Heart left ventricle (tissue), 13 donors: ENCODE measurements around the gene STK35.

Source experiments
- CTCF ChIP-seq, 12 donors: fragments of 200-600 bp; sonication (generic) in 4 of 12; IDR thresholded peaks; one replicate each; pipeline versions ENCODE4 v1.5.0 to v1.8.0; 2018 to 2022; ENCODE audit warnings: antibody characterized with exemption in 12 of 12, mild to moderate bottlenecking in 5 of 12
- POLR2A ChIP-seq, 2 donors: fragments of 450-650 bp; IDR thresholded peaks; one replicate each; pipeline ENCODE4 v1.6.1; 2017; ENCODE audit warnings: antibody characterized with exemption in 2 of 2, mild to moderate bottlenecking in 2 of 2, moderate library complexity in 2 of 2
- donor health status: ischemic (EF 13 %, LVEDD 7.1; RV severe dilation, severe dysfunction).
- donor health status: DM: no; HTN: yes; CAD: no.
- donor health status: DM: no; HTN: no; CAD: no.
- donor health status: ischemic (EF 25% LVEDD 6.9; RV normal size, moderate dysfunction).
- donor health status: ischemic (EF 25% LVEDD 5.7; RV mildly dilated, moderate dysfunction).
- donor health status: ischemic (EF 35%, LVEDD 5.7; RV mildly dilated, moderate dysfunction).
- donor health status: nonischemic (EF 11% LVEDD 7.7; RV severe dilation, severe dysfunction).
- donor health status: DM: yes; HTN: yes; CAD: no.
- donor health status: PGD.
- donor health status: ischemic (EF 29% LVEDD 5.4; RV normal size, mild dysfunction).
- donor health status: nonischemic (EF 23%, LVEDD 6.1; RV moderate dilation, normal function).

DNA sequence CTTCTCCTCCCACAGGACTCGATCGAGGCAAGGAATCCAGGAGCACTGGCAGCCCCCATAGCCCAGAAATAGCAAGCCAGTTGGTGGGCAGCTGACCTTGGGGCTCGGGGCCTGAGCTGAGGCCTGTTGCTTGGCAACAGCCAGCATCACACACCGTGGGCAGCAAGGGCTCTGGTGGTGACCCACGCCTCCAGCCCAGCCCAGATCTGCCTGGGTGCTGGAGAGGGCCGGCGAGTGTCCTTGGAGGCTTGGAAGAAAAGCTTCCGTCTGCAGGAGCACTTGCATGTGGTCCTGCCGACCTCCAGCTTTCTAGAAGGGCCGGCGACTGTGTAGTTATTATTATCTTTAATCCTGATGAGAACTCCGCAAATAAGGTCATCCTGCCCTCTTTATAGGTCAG lies 67.3 kb downstream of the STK35 start:
- no peak for TF ChIP-seq CTCF (IDR thresholded peaks at IDR 0.05)
- TF ChIP-seq POLR2A (IDR thresholded peaks at IDR 0.05): no peak
